ENCODE data around the gene MED22. TPM values are rescaled to one million over a fixed set of nuclear protein-coding genes. Genes with fewer than 3 reads are reported as not detected.
"Not testable (repeated sequence)": the region's sequence is repeated elsewhere in the genome, so short reads cannot be mapped to it uniquely, and the experiment has no call there.

MED22 gene
- total RNA-seq, 1 experiment from 2014 or later = 30.5 TPM

GRCh38 chr9:133335924-133336811, 11.8 kb downstream of the MED22 start, which contains the start of gene SURF6:
SURF6 (minus strand) TSS chr9:133336188; CDS start chr9:133336132, 56 bp downstream.
- DNase-seq (ENCODE audit: low read depth) = peak; percentile 86

- not testable (repeated sequence) for DNase-seq (ENCODE audit: low read depth)
These were observed 13.0 kb downstream of the MED22 start for GRCh38 chr9:133334888-133335287.

GRCh38 chr9:133334161-133334560, 13.8 kb downstream of the MED22 start:
- DNase-seq (ENCODE audit: low read depth) = no peak

GRCh38 chr9:133333566-133333965, 14.4 kb downstream of the MED22 start:
- no peak for DNase-seq (ENCODE audit: low read depth)

GRCh38 chr9:133333011-133333410, 14.9 kb downstream of the MED22 start:
- DNase-seq (ENCODE audit: low read depth) = no peak

GRCh38 chr9:133332381-133332730, 15.6 kb downstream of the MED22 start:
- DNase-seq (ENCODE audit: low read depth) = no peak

GRCh38 chr9:133331641-133332380, 16.1 kb downstream of the MED22 start:
- no peak for DNase-seq (ENCODE audit: low read depth)

GRCh38 chr9:133331221-133331620, 16.7 kb downstream of the MED22 start:
- no peak for DNase-seq (ENCODE audit: low read depth)

GRCh38 chr9:133329306-133330156, 18.4 kb downstream of the MED22 start:
- DNase-seq (ENCODE audit: low read depth) = peak; percentile 14

GRCh38 chr9:133327834-133328484, 20.0 kb downstream of the MED22 start:
- DNase-seq (ENCODE audit: low read depth) = no peak

GRCh38 chr9:133327021-133327420, 20.9 kb downstream of the MED22 start:
- DNase-seq (ENCODE audit: low read depth) = not testable (repeated sequence)

- no peak for DNase-seq (ENCODE audit: low read depth)
These were observed 23.8 kb downstream of the MED22 start for GRCh38 chr9:133323991-133324703.

GRCh38 chr9:133323211-133323610, 24.7 kb downstream of the MED22 start:
- no peak for DNase-seq (ENCODE audit: low read depth)

- no peak for DNase-seq (ENCODE audit: low read depth)
These were observed 25.2 kb downstream of the MED22 start for GRCh38 chr9:133322701-133323100.

GRCh38 chr9:133321411-133321935, 26.5 kb downstream of the MED22 start:
- DNase-seq (ENCODE audit: low read depth) = no peak

GRCh38 chr9:133320421-133320881, 27.5 kb downstream of the MED22 start:
- DNase-seq (ENCODE audit: low read depth) = no peak

- DNase-seq (ENCODE audit: low read depth) = not testable (repeated sequence)
These were observed 30.4 kb downstream of the MED22 start for GRCh38 chr9:133317551-133317950.

- DNase-seq (ENCODE audit: low read depth) = no peak
These were observed 31.9 kb downstream of the MED22 start for GRCh38 chr9:133315997-133316396.

GRCh38 chr9:133309608-133310007, 38.3 kb downstream of the MED22 start:
- DNase-seq (ENCODE audit: low read depth) = no peak

GRCh38 chr9:133307301-133307700, 40.6 kb downstream of the MED22 start:
- no peak for DNase-seq (ENCODE audit: low read depth)

Data from LHCN-M2 (cell line).